RWPE1 (cell line): ENCODE measurements around the gene TMEM219.

Experiments
- CTCF ChIA-PET: fragments of 350-600 bp; sonication (Branson Sonifier 250); formaldehyde crosslinking; extraction: SDS; loops from one replicate; lab custom pipeline; 2021; lab: Yijun Ruan, JAX
- POLR2A ChIA-PET: fragments of 400-600 bp; formaldehyde crosslinking; extraction: SDS; loops from one replicate; lab custom pipeline; 2020; ENCODE audit warnings: antibody characterized with exemption; ENCODE audit not compliant: low non-redundant PET; lab: Yijun Ruan, JAX
- DNase-seq: peaks from one replicate; pipeline ENCODE4 v3.0.0; 2012; ENCODE audit warnings: low spot score
- H3K27ac ChIP-seq: fragments of 450-650 bp; 2 replicates; pipeline ENCODE4 v1.5.1; 2017
- TF ChIP-seq, protein P1 (sequence below): fragments of 450-650 bp; conservative IDR thresholded peaks from 2 replicates; pipeline ENCODE4 v1.5.1; 2017; ENCODE audit warnings: low read depth, mild to moderate bottlenecking

The TMEM219 gene

DNA sequence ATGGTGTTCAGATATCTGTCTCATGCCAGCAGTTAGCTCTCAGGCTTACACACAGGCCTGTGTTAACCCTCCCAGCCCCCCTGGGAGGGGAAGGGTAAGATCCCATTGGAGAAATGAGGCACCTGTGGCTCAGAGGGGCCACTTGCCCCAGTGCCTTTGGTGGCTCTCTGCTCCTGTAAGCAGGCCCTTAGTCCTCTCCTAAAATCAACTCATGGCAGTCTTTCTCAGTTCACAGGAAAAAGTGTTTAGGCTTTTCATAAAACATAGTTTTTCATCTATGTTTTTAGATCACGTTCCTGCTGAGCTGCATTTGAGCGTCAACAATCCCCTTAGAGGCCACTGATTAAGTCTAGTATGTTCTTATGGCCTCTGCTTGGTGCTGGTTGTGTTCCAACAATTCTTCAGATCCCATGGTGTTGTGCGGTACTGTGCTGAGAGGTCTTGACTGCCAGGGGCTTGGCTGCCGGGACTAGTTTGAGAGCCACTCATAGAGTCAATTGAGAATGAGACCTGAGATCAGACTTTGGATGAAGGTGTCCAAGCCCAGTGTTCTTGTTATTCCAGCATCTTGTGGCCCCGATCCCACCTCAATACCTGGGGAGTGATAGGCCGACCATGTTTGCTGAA, 22.4 kb downstream of the TMEM219 start:
- peak overlapping the region; percentile 13; the same call in 1 of the 2 replicates for H3K27ac ChIP-seq
- DNase-seq, result no peak
- ChIA-PET POLR2A (no interaction called here), CTCF (no interaction called here)
- TF ChIP-seq, protein P1, sequence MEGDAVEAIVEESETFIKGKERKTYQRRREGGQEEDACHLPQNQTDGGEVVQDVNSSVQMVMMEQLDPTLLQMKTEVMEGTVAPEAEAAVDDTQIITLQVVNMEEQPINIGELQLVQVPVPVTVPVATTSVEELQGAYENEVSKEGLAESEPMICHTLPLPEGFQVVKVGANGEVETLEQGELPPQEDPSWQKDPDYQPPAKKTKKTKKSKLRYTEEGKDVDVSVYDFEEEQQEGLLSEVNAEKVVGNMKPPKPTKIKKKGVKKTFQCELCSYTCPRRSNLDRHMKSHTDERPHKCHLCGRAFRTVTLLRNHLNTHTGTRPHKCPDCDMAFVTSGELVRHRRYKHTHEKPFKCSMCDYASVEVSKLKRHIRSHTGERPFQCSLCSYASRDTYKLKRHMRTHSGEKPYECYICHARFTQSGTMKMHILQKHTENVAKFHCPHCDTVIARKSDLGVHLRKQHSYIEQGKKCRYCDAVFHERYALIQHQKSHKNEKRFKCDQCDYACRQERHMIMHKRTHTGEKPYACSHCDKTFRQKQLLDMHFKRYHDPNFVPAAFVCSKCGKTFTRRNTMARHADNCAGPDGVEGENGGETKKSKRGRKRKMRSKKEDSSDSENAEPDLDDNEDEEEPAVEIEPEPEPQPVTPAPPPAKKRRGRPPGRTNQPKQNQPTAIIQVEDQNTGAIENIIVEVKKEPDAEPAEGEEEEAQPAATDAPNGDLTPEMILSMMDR, result no peak

DNA sequence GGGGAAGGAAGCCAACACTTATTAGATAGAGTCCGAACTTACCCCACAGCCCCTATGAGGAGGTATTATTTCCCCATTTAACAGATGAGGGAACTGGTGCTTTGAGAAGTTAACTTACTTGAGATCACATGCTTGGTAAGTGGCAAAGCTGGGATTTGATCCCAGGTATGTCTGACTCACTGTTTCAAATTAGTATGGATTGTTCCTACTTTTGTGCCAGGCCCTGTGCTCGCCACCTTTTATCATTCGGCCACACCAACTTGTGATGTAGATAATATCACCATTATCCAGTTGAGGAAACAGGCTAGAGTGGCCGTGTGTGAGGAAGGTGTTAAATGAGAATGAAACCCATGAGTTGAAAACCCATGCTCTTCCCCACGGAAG, 22.9 kb downstream of the TMEM219 start:
- TF ChIP-seq, protein P1, result no peak
- DNase-seq, result no peak
- CTCF ChIA-PET, result no interaction called here
- no peak overlapping the region for H3K27ac ChIP-seq
- POLR2A ChIA-PET, result no interaction called here

DNA sequence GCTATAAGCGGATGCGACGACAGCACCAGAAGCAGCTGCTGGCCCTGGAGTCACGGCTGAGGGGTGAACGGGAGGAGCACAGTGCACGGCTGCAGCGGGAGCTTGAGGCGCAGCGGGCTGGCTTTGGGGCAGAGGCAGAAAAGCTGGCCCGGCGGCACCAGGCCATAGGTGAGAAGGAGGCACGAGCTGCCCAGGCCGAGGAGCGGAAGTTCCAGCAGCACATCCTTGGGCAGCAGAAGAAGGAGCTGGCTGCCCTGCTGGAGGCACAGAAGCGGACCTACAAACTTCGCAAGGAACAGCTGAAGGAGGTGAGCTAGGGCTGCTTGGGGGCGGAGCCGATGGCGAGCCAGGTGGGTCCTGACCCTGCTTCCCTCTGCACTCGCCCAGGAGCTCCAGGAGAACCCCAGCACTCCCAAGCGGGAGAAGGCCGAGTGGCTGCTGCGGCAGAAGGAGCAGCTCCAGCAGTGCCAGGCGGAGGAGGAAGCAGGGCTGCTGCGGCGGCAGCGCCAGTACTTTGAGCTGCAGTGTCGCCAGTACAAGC, 23.5 kb downstream of the TMEM219 start:
- DNase-seq, result no peak
- TF ChIP-seq, protein P1, result no peak
- CTCF ChIA-PET, result interaction anchor here (0.7 to 1.0 kb wide), 2 partner anchors 20 to 41 kb away, joined by 3 to 5 read pairs; no protein-coding TSS in a partner anchor
- POLR2A ChIA-PET, result no interaction called here
- peak overlapping the region; percentile 50; the same call in 1 of the 2 replicates for H3K27ac ChIP-seq

DNA sequence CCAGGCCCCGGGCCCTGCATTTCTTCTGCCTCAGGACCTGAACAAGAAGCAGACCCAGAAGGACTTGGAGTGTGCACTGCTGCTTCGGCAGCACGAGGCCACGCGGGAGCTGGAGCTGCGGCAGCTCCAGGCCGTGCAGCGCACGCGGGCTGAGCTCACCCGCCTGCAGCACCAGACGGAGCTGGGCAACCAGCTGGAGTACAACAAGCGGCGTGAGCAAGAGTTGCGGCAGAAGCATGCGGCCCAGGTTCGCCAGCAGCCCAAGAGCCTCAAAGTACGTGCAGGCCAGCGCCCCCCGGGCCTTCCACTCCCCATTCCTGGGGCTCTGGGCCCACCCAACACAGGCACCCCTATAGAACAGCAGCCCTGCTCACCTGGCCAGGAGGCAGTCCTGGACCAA, 24.4 kb downstream of the TMEM219 start:
- TF ChIP-seq, protein P1, result no peak
- peak overlapping the region; percentile 50 for H3K27ac ChIP-seq
- no peak for DNase-seq
- ChIA-PET POLR2A (no interaction called here), CTCF (interaction anchor here (0.6 to 1.0 kb wide), 3 partner anchors 19 to 84 kb away, joined by 3 to 5 read pairs (median 4); no protein-coding TSS in a partner anchor)

DNA sequence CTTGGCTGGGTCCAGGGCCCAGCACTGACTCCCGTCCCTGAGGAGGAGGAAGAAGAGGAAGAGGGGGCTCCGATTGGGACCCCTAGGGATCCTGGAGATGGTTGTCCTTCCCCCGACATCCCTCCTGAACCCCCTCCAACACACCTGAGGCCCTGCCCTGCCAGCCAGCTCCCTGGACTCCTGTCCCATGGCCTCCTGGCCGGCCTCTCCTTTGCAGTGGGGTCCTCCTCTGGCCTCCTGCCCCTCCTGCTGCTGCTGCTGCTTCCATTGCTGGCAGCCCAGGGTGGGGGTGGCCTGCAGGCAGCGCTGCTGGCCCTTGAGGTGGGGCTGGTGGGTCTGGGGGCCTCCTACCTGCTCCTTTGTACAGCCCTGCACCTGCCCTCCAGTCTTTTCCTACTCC, 25.1 kb downstream of the TMEM219 start:
- ChIA-PET POLR2A (no interaction called here), CTCF (interaction anchor here (0.6 to 0.8 kb wide), 3 partner anchors 19 to 85 kb away, joined by 3 to 4 read pairs (median 3); no protein-coding TSS in a partner anchor)
- H3K27ac ChIP-seq, result peak overlapping the region; percentile 50
- TF ChIP-seq, protein P1, result no peak
- DNase-seq, result no peak

DNA sequence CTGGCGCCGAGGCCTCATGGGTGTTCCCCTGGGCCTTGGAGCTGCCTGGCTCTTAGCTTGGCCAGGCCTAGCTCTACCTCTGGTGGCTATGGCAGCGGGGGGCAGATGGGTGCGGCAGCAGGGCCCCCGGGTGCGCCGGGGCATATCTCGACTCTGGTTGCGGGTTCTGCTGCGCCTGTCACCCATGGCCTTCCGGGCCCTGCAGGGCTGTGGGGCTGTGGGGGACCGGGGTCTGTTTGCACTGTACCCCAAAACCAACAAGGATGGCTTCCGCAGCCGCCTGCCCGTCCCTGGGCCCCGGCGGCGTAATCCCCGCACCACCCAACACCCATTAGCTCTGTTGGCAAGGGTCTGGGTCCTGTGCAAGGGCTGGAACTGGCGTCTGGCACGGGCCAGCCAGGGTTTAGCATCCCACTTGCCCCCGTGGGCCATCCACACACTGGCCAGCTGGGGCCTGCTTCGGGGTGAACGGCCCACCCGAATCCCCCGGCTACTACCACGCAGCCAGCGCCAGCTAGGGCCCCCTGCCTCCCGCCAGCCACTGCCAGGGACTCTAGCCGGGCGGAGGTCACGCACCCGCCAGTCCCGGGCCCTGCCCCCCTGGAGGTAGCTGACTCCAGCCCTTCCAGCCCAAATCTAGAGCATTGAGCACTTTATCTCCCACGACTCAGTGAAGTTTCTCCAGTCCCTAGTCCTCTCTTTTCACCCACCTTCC, 25.6 kb downstream of the TMEM219 start:
- ChIA-PET POLR2A (no interaction called here), CTCF (interaction anchor here (0.6 to 0.8 kb wide), 2 partner anchors 18 to 61 kb away, joined by 3 read pairs; no protein-coding TSS in a partner anchor)
- DNase-seq, result no peak
- TF ChIP-seq, protein P1, result no peak
- H3K27ac ChIP-seq, result peak overlapping the region; percentile 50
